Heart right ventricle (tissue), 16 donors: ENCODE results near the gene PNPLA2. TPM values are rescaled to one million over a fixed set of nuclear protein-coding genes. Genes with fewer than 3 reads are reported as not detected.

Experiments used
- ATAC-seq, 8 donors: fragments of 200-7000 bp; cut with Tn5 transposase; one replicate each; pipeline ENCODE4 v1.9.1; 2020; ENCODE audit warnings: mild to moderate bottlenecking in 8 of 8, moderate library complexity in 8 of 8, moderate number of reproducible peaks in 1 of 8
- DNase-seq, 2 donors: peaks; one replicate each; pipeline ENCODE4 v3.0.0-alpha.2; 2020
- H3K27ac ChIP-seq, 10 donors: fragments of 200-600 bp; sonication (generic) in 2 of 10; one replicate each; pipeline versions ENCODE4 v1.5.0 to v1.8.0; 2020 to 2022; ENCODE audit warnings: mild to moderate bottlenecking in 3 of 10
- H3K27me3 ChIP-seq, 7 donors: fragments of 200-600 bp; one replicate each; pipeline ENCODE4 v1.8.0; 2021 to 2022; ENCODE audit warnings: mild to moderate bottlenecking in 2 of 7
- H3K36me3 ChIP-seq, 9 donors: fragments of 200-600 bp; sonication (generic) in 1 of 9; one replicate each; pipeline versions ENCODE4 v1.5.0 to v1.8.0; 2020 to 2022; ENCODE audit warnings: mild to moderate bottlenecking in 2 of 9
- H3K4me1 ChIP-seq, 9 donors: fragments of 200-600 bp; sonication (generic) in 1 of 9; one replicate each; pipeline versions ENCODE4 v1.5.0 to v1.8.0; 2020 to 2022; ENCODE audit warnings: mild to moderate bottlenecking in 4 of 9
- H3K4me3 ChIP-seq, 10 donors: fragments of 200-600 bp; sonication (generic) in 2 of 10; one replicate each; pipeline versions ENCODE4 v1.5.0 to v1.8.0; 2020 to 2022; ENCODE audit warnings: mild to moderate bottlenecking in 7 of 10, moderate library complexity in 2 of 10
- H3K9me3 ChIP-seq, 11 donors: fragments of 200-600 bp in 10 of 11; sonication (generic) in 2 of 11; one replicate each; pipeline versions ENCODE4 v1.5.0 to v1.8.0; 2013 to 2022; ENCODE audit warnings: mild to moderate bottlenecking in 2 of 11, control low read depth in 1 of 11, moderate library complexity in 1 of 11
- CTCF ChIP-seq, 9 donors: fragments of 200-600 bp; sonication (generic) in 2 of 9; IDR thresholded peaks; one replicate each; pipeline versions ENCODE4 v1.5.0 to v1.8.0; 2021 to 2022; ENCODE audit warnings: antibody characterized with exemption in 9 of 9, mild to moderate bottlenecking in 5 of 9, moderate library complexity in 1 of 9
- WGBS, 2 donors: extraction: QIAGEN DNeasy Blood & Tissue Kit; methylation state at CpG; one replicate each; pipeline ENCODE4 v1.1.7; 2013; ENCODE audit warnings: inconsistent platforms in 1 of 2; 5-methylcytosine and 5-hydroxymethylcytosine counted together
- intact Hi-C, 10 donors: fragments of 100-400 bp; cut with DNase I; formaldehyde crosslinking; loops; one replicate each; pipeline versions ENCODE4 v1.11.1 to v1.14.2; 2022
- polyA plus RNA-seq, 2 donors: library from polyadenylated mRNA; stranded (reverse); fragments of 200-250 nt; gene quantifications; one replicate each; pipeline ENCODE4 v1.2.3, GENCODE V29; 2013
- total RNA-seq, 10 donors: library from RNA; stranded (reverse); fragmentation: NEBNext Ultra II Directional in 3 of 10; extraction: Animal tissue kit (Norgen Biotek cat#: 25700) in 3 of 10; gene quantifications; one replicate each; pipeline versions ENCODE4 v1.2.1 to v1.2.4, GENCODE V29; 2021 to 2023
- donor health status: Arrhythmogenic right ventricular cardiomyopathy.
- donor health status: ischemic (EF 13 %, LVEDD 7.1; RV severe dilation, severe dysfunction).
- donor health status: healthy with polysubstance abuse.
- donor health status: DM: no; HTN: yes; CAD: no.
- donor health status: DM: no; HTN: no; CAD: no.
- donor health status: ischemic (EF 25% LVEDD 6.9; RV normal size, moderate dysfunction).
- donor health status: ischemic (EF 25% LVEDD 5.7; RV mildly dilated, moderate dysfunction).
- donor health status: healthy.
- donor health status: DM: yes; HTN: yes; CAD: no.
- donor health status: Ischemic cardiomyopathy.
- donor health status: ischemic (EF 35%, LVEDD 5.7; RV mildly dilated, moderate dysfunction).
- donor health status: nonischemic (EF 11% LVEDD 7.7; RV severe dilation, severe dysfunction).
- donor health status: DM: yes; HTN: yes; CAD: no.
- donor health status: PGD.
- donor health status: ischemic (EF 29% LVEDD 5.4; RV normal size, mild dysfunction).
- donor health status: nonischemic (EF 23%, LVEDD 6.1; RV moderate dilation, normal function).

PNPLA2 gene
- total and polyA plus RNA-seq, 12 donors = 114 to 359 (median 247) TPM

GRCh38 chr11:798093-798713, 20.5 kb upstream of the PNPLA2 start, which contains the start of gene SLC25A22:
Gene SLC25A22 (minus strand): TSS chr11:798281. CDS start chr11:795006, 3,275 bp downstream.
- WGBS, 2 donors = 5% methylated on average over 60 to 69 of the region's 69 CpGs
- Histone ChIP-seq H3K4me1 (peaks cover 17 to 42% (median 30%) of the 10 kb centered on the region in 9 donors), H3K4me3 (peak within 1 kb of the TSS; percentile 45 to 99 (median 78)), H3K36me3 (peaks cover 0 to 48% (median 5%) of the 10 kb centered on the region in 9 donors), H3K9me3 (no peaks in the 10 kb centered on the region), H3K27me3 (no peaks in the 10 kb centered on the region), H3K27ac (peak within 1 kb of the TSS; percentile 23 to 92 (median 84))
- peak; percentile 68 to 83 for DNase-seq
- intact Hi-C loops = no loop called here
- TF ChIP-seq CTCF (IDR thresholded peaks at IDR 0.05) = peak; percentile 69 to 95 (median 83)
- peak; percentile 32 to 83 (median 58) for ATAC-seq

- H3K27ac ChIP-seq = no peak overlapping the region
- 94% methylated on average over 26 to 32 of the region's 32 CpGs for WGBS, 2 donors
- DNase-seq (peak in 1 of 2 donors; percentile 13), ATAC-seq (no peak)
- intact Hi-C loops = no loop called here
- peaks cover 0 to 42% (median 5%) of the 10 kb centered on the region in 9 donors for H3K36me3 ChIP-seq
- peaks cover 24 to 53% (median 42%) of the 10 kb centered on the region in 9 donors for H3K4me1 ChIP-seq
- H3K4me3 ChIP-seq = no peak overlapping the region
- TF ChIP-seq CTCF (IDR thresholded peaks at IDR 0.05) = no peak
- no peaks in the 10 kb centered on the region for H3K9me3 ChIP-seq
- no peaks in the 10 kb centered on the region for H3K27me3 ChIP-seq
Measured at GRCh38 chr11:799641-800316, 18.9 kb upstream of the PNPLA2 start.

GRCh38 chr11:800473-800872, 18.2 kb upstream of the PNPLA2 start:
- DNase-seq = peak in 1 of 2 donors; percentile 14
- ATAC-seq = no peak
- Histone ChIP-seq H3K4me1 (peaks cover 26 to 51% (median 42%) of the 10 kb centered on the region in 9 donors), H3K4me3 (no peak overlapping the region), H3K27ac (no peak overlapping the region), H3K36me3 (peaks cover 0 to 42% (median 5%) of the 10 kb centered on the region in 9 donors), H3K27me3 (no peaks in the 10 kb centered on the region), H3K9me3 (no peaks in the 10 kb centered on the region)
- 92 to 94% methylated on average over 26 to 30 of the region's 30 CpGs for WGBS, 2 donors
- intact Hi-C loops = no loop called here
- no peak for TF ChIP-seq CTCF (IDR thresholded peaks at IDR 0.05)

GRCh38 chr11:801097-801780, 17.5 kb upstream of the PNPLA2 start:
- 90 to 94% methylated on average over 19 to 20 of the region's 20 CpGs for WGBS, 2 donors
- intact Hi-C loops = loop anchor here in 1 of 10 donors (1.0 kb wide), 1 partner anchor 33 kb away; no protein-coding TSS in a partner anchor

More at GRCh38 chr11:801097-801780, 17.5 kb upstream of the PNPLA2 start:
- Histone ChIP-seq H3K27me3 (no peaks in the 10 kb centered on the region), H3K27ac (no peak overlapping the region), H3K4me3 (no peak overlapping the region), H3K36me3 (peaks cover 0 to 42% (median 5%) of the 10 kb centered on the region in 9 donors), H3K9me3 (no peaks in the 10 kb centered on the region), H3K4me1 (peaks cover 18 to 49% (median 39%) of the 10 kb centered on the region in 9 donors)
- TF ChIP-seq CTCF (IDR thresholded peaks at IDR 0.05) = no peak
- no peak for ATAC-seq
- peak in 1 of 2 donors; percentile 19 for DNase-seq
